CD1c-positive myeloid dendritic cell (primary cell): Measurements from ENCODE around the gene CYP11A1.

Source experiments
- DNase-seq: peaks from one replicate; pipeline ENCODE4 v3.0.0-alpha.2; 2016; ENCODE audit errors: extremely low spot score

Gene CYP11A1

DNA sequence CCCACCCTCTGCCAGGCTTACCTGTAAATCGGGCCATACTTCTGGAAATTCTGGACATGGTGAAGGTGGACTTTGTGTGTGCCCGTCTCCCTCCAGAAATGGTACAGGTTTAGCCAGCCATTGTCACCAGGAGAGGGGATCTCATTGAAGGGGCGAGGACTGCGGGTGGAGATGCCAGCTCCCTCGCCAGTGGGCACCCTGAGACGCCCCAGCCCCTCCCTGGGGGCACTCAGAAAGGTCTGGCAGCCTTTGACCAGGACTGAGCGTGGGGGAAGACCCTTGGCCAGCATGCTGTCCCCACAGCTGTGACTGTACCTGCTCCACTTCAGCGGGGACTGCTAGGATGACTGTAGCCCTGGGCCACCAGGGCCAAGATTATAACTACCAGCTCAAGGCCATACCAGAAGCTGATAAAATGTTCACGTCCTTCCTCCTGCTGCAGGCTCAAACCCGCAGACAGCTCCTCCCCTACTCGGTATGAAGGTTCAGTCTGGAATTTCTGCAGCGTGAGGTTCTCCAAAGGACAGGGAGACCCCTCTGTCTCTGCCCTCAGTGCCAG, at the start of gene CYP11A1:
CYP11A1 (minus strand) TSS at position 351 of the 559 bp plus-strand sequence; CDS start at position 290, 61 bp downstream.
- no peak for DNase-seq

- DNase-seq = no peak
Observed at GRCh38 chr15:74417225-74417624, 49.8 kb upstream of the CYP11A1 start.

GRCh38 chr15:74415966-74416916, 48.8 kb upstream of the CYP11A1 start:
- DNase-seq = no peak

GRCh38 chr15:74414603-74415338, 47.3 kb upstream of the CYP11A1 start:
- no peak for DNase-seq

DNA sequence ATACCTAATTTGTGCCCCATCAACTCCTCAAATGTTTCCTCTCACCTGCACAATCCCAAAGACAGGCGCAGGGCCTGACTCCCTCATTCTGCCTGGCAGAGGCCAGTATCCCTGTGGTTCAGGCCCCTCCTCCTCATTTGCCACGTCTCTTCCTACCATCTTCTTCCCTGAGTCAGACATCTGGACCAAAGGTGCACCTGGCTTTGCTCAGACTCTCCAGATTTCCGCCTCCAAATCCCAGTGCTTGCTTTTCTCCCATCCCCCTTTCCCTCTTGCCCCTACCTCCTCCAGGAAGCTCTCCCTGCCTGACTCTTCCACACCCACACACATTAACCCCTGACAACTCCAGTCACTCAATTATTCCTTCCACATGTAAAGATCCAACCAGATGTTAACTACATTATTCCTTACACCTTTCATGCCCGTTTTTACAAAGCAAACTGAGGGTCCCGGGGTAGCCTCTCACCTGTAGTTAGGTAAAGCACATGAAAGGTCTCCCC, 46.7 kb upstream of the CYP11A1 start:
- no peak for DNase-seq

DNA sequence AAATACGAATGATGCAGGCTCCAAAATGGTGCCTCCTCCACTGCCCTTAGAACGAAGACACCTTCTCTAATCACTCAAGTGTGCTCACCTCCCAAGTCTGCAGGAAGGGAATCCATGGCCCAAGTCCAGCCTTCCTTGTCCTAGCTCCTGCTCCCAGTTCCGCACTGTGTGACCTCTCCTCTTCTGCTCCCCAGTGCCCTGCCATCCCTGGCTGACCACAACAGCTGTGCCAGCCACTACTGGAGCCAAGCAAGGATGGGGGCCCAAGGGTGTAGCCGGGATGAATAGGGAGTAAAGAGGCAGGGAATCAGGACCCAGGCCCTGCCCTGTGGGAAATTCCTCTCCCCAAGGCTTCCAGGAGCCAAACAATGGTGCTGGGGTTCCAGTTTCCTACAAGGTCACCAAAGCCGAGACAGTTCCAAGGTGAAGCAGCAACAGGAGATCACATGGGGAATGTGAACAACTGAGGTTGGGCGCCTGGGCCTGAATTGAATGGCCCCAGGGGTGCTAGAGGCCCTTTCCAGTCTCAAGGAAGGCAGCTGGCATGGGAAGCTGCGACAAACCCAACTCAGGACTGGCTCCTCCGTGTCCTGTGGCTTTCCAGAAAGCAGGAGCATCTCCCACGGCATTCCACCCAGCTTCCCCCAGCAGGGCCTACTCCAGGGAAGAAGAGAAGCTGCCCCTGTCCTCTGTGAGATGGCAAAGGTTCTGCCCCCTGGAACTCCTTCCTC, 46.1 kb upstream of the CYP11A1 start:
- no peak for DNase-seq

DNA sequence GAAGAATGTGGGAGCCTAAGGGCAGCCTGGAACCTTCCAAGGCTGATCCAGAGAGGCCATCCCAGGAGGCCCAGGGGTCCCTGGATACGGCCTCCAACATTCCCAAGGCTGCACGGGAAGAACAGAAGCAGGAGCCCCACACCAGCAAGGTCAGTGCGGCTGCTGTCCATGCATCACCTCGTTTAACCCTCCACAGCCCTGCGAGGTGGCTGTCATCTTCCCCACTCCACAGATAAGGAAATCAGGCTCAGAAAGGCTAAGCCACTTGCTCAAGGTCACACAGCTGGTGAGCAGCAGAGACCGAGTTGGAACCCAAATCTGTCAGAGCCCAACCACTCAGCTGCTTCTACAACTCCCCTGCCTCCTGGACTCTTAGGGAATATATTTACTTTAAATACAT, 44.7 kb upstream of the CYP11A1 start:
- no peak for DNase-seq

- no peak for DNase-seq
Observed at GRCh38 chr15:74411686-74412085, 44.2 kb upstream of the CYP11A1 start.

DNA sequence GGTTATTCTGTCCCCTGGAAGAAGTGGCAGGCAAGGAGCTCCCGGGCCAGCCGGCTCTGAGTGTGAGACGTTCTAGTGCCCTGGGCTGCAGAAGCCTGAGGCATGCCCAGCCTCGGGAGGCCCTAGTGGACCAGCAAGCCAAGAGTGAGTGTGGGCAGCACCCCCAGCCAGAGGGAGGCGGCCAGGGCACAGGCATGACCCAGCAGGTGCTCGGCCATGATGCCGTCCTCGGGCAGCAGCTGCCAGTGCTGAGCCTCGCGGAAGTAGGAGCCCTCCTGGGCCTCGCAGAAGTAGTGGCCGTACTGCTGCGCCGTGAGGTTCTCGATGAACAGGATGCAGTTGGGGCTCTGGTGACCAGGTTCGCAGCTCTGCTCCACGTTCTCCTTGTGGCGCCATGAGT, 43.1 kb upstream of the CYP11A1 start:
- no peak for DNase-seq

DNA sequence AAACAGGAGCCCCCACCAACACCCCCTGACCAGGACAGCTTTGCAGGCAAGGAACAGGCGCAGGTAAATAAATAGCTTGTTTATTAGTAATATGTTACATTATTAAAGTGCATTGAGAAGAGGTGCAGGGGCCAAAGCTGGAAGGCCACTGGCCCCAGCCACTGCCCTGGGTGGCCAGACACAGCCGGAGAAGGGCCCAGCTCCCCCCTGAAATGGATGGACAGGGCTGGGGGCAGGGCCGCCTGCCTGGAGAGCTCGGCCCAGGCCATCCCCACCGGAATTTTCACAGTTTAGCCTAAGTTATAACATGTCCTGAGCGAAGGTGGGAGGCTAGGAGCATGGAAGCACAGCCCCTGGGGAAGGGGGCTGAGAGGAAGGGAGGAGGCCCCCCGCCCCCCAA, 41.8 kb upstream of the CYP11A1 start:
- no peak for DNase-seq

GRCh38 chr15:74408815-74409214, 41.4 kb upstream of the CYP11A1 start:
- no peak for DNase-seq

DNA sequence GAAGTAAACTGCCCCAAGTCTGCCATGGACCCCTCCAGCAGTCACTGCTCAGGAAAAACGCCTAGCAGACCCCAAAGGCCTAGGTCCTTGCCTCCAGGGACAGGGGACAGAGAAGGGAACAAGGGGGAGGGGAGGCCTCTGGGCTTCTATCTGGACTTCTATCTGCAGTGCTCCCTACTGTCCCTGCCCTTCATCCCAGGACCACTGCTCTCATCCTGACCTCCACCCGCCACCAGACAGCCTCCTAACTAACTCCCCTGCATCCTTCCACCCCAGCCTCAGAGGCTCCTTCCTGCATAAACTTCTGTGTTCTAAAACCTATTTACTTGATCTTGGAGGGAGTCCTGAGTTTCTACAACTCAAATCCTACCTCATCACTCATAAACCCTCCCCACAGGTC, 40.9 kb upstream of the CYP11A1 start:
- no peak for DNase-seq

DNA sequence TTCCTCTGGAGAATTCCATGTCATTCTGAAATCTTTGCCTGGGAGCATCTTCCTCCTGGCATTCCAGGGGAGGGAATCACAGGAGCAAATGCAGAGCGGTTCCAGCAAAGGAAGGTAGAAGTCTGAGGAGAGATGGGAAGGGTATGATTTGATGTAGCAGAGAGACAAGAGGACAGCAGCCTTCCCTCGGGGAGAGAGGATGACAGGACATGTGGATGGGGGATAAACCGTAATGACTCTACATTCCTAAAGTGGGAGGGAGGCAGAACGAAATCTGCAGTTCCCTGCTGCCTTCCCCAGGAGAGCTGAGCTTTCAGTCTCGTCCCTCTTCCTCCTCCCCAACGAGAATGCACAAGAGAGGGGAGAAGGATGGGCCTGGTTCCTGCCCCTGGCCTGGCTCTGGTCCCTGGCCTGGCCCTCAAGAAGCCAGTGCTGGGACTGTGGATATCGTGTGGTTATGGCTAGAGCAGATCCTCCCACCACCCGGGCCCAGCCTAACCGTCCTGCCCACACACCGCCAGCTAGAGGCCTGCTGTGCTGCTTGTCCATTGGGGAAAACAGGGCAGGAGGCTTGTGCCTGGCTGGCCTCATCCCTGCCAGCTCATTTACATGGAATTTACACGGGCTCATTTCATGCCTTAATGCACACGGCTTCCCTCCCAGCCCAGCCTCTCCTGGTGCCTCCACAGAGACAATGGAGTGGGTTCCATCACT, 39.7 kb upstream of the CYP11A1 start:
- peak; percentile 54 for DNase-seq

GRCh38 chr15:74406517-74406916, 39.1 kb upstream of the CYP11A1 start:
- no peak for DNase-seq

DNA sequence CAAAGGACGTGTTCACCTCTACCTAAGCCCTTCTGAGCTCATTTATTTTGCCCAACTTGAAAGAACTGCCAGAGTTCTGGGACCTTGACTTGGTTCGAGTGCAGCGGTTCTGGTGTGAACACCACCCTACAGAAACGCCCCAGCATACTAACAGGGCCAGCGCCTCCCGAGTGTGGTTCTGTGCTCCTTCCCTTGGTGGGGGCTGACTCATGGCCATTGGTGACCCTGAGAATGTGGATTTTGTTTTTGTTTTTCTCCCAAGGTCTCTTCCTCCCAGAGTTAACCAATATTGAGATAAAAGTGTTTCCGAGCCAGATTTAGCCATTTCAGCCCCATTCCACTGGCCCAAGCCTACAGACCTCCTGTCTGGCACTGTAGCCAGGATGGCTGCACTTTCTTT, 38.4 kb upstream of the CYP11A1 start:
- no peak for DNase-seq

DNA sequence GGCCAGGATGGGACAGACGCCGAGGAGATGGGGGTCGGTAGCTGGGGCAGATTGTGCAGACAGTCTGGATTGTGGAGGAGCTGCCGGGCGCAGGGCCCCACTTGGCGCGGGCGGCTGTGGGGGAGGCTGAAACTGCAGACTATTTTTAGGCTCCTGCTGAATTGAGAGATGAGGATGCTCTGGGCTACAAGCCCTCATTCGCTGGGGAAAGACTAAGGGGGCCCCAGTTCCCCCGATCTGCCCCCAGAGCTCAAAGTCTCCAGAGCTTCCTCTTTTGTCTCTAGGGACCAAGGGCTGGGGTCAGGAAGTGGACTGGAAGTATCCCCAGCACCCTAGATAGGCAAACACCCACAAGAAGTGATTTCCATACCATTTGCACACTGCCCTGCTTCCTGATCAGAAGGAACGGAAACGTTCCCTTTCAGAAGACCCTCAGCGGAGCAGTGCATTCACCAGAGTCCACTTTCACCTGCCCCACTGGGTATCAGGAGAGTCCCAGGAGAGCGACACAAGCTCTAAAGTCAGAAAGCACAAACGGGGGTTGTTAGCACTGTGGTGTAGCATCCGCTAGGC, 36.6 kb upstream of the CYP11A1 start:
- peak; percentile 42 for DNase-seq

- no peak for DNase-seq
Observed at GRCh38 chr15:74403588-74403919, 36.1 kb upstream of the CYP11A1 start.

- DNase-seq = peak; percentile 62
Observed at GRCh38 chr15:74402873-74403587, 35.6 kb upstream of the CYP11A1 start.

DNA sequence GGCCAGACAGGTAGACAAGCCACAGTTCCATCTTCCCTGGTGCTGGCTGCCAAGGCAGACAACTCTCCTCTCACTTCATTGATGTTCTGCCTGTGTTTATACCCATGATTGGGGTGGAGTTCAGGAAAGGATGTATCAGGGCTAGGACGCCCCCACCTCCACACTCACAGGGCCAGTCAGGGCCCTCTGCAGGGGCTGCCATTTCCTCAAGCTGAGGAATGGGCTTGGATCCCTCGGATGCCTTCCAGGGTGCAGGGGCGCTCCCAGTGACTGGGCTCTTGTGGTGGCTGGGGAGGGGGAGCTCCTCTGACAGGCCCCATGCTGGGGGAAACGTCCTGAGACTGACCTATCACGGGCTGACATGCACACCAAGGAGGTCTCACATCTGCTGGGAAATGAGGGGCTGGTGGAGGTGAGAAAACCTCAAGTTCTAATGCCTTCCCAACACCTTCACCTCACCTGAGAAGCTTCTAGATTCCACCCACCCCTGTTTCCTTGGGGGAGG, 34.9 kb upstream of the CYP11A1 start:
- no peak for DNase-seq
